Loucy (cell line): ENCODE data around the gene PYGB.

ENCODE experiments used
- H2AFZ ChIP-seq: fragments of 200-600 bp; sonication (generic); 2 replicates; pipeline ENCODE4 v1.6.0; 2016; ENCODE audit warnings: antibody characterized with exemption, mild to moderate bottlenecking, low read length, moderate library complexity
- H3F3A ChIP-seq: fragments of 200-600 bp; 2 replicates; pipeline ENCODE4 v1.6.0; 2016; ENCODE audit warnings: antibody characterized with exemption, low read depth, mild to moderate bottlenecking
- H3K27me3 ChIP-seq: fragments of 200-600 bp; sonication (generic); 2 replicates; pipeline ENCODE4 v1.6.1; 2014; ENCODE audit warnings: low read length, mild to moderate bottlenecking; ENCODE audit not compliant: insufficient read depth, poor library complexity, severe bottlenecking
- H3K36me3 ChIP-seq: fragments of 200-600 bp; sonication (generic); 2 replicates; pipeline ENCODE4 v1.6.1; 2016; ENCODE audit warnings: low read length; ENCODE audit not compliant: insufficient read depth
- H3K4me1 ChIP-seq: fragments of 200-600 bp; sonication (generic); 2 replicates; pipeline ENCODE4 v1.5.1; 2014; ENCODE audit warnings: low read length, mild to moderate bottlenecking; ENCODE audit not compliant: insufficient read depth, poor library complexity, severe bottlenecking
- H3K4me2 ChIP-seq: fragments of 200-600 bp; sonication (generic); 2 replicates; pipeline ENCODE4 v1.6.0; 2014; ENCODE audit warnings: antibody characterized with exemption, low read length, low read depth, mild to moderate bottlenecking; ENCODE audit not compliant: poor library complexity, severe bottlenecking
- H3K4me3 ChIP-seq: fragments of 200-600 bp; sonication (generic); 2 replicates; pipeline ENCODE4 v1.5.1; 2014; ENCODE audit warnings: low read length, mild to moderate bottlenecking, mixed read lengths; ENCODE audit not compliant: poor library complexity, severe bottlenecking
- H3K79me2 ChIP-seq: fragments of 200-600 bp; sonication (generic); 2 replicates; pipeline ENCODE4 v1.6.1; 2014; ENCODE audit warnings: low read length; ENCODE audit not compliant: insufficient read depth
- H3K9ac ChIP-seq: fragments of 200-600 bp; sonication (generic); 2 replicates; pipeline ENCODE4 v1.6.0; 2014; ENCODE audit warnings: mild to moderate bottlenecking, low read depth, low read length, moderate library complexity; ENCODE audit not compliant: poor library complexity, severe bottlenecking
- H3K9me2 ChIP-seq: fragments of 200-600 bp; sonication (generic); replicated peaks from 2 replicates; pipeline ENCODE4 v1.6.1; 2016; ENCODE audit warnings: low read depth, low read length, mixed read lengths
- H3K9me3 ChIP-seq: fragments of 200-600 bp; sonication (generic); 2 replicates; pipeline ENCODE4 v1.6.1; 2014; ENCODE audit warnings: mild to moderate bottlenecking, antibody characterized with exemption, low read length, low read depth; ENCODE audit not compliant: insufficient read depth
- H4K20me1 ChIP-seq: fragments of 200-600 bp; sonication (generic); 2 replicates; pipeline ENCODE4 v1.6.0; 2014; ENCODE audit warnings: antibody characterized with exemption, low read length, mild to moderate bottlenecking; ENCODE audit not compliant: insufficient read depth, poor library complexity, severe bottlenecking
- CTCF ChIP-seq: fragments of 200-600 bp; sonication (generic); conservative IDR thresholded peaks from 2 replicates; pipeline ENCODE4 v1.5.1; 2014; ENCODE audit warnings: mild to moderate bottlenecking, antibody characterized with exemption, low read length
- EZH2phosphoT487 ChIP-seq: fragments of 200-600 bp; IDR thresholded peaks from 2 replicates; pipeline ENCODE4 v1.6.1; 2018; ENCODE audit warnings: antibody characterized with exemption, mild to moderate bottlenecking, moderate library complexity, borderline replicate concordance

PYGB gene

GRCh38 chr20:25203089-25203488, 44.8 kb upstream of the PYGB start:
- H2AFZ ChIP-seq = no peak overlapping the region
- H4K20me1 ChIP-seq = no peaks in the 10 kb centered on the region
- H3K27me3 ChIP-seq = no peaks in the 10 kb centered on the region
- no peak overlapping the region for H3K4me3 ChIP-seq
- TF ChIP-seq CTCF = no peak
- H3K79me2 ChIP-seq = peaks cover 27% of the 10 kb centered on the region; the same call in 1 of the 2 replicates
- no peaks in the 10 kb centered on the region for H3K9me3 ChIP-seq
- no peaks in the 10 kb centered on the region for H3F3A ChIP-seq
- peaks cover 30% of the 10 kb centered on the region for H3K4me1 ChIP-seq
- H3K4me2 ChIP-seq = no peak overlapping the region
- H3K36me3 ChIP-seq = no peaks in the 10 kb centered on the region
- no peak overlapping the region for H3K9ac ChIP-seq
- no peaks in the 10 kb centered on the region for H3K9me2 ChIP-seq

DNA sequence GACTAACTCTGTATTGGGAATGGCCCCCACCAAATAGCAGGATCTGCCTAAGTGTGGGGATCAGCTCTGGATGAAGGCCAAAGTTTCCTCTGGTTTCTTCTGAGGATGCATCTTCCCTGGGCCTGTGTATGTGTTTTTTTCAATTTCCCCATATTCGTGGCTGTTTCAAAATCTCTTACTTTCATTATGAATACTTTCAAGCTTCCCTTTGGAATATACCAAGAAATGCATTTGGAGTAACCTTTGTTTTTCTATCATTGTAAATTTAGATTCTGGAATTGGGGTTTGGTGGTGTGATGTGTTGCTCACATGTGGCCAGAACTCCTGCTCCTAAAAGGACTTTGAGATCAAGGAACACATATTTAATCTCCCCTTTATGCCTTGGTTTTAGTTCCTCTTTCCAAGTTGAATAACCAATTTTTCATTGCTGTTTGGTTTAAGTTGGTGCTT, 44.0 kb upstream of the PYGB start:
- H3K4me3 ChIP-seq = no peak overlapping the region
- no peaks in the 10 kb centered on the region for H3K27me3 ChIP-seq
- no peaks in the 10 kb centered on the region for H3F3A ChIP-seq
- no peaks in the 10 kb centered on the region for H3K9me3 ChIP-seq
- no peaks in the 10 kb centered on the region for H3K36me3 ChIP-seq
- no peaks in the 10 kb centered on the region for H3K9me2 ChIP-seq
- H3K4me2 ChIP-seq = no peak overlapping the region
- H3K9ac ChIP-seq = no peak overlapping the region
- no peaks in the 10 kb centered on the region for H4K20me1 ChIP-seq
- H3K4me1 ChIP-seq = peaks cover 26% of the 10 kb centered on the region
- TF ChIP-seq CTCF = no peak
- no peak for TF ChIP-seq EZH2phosphoT487
- no peak overlapping the region for H2AFZ ChIP-seq
- H3K79me2 ChIP-seq = peaks cover 25% of the 10 kb centered on the region; the same call in 1 of the 2 replicates

- TF ChIP-seq CTCF (no peak), EZH2phosphoT487 (no peak)
Measured at GRCh38 chr20:25204550-25205276, 43.2 kb upstream of the PYGB start.

More at GRCh38 chr20:25204550-25205276, 43.2 kb upstream of the PYGB start:
- no peaks in the 10 kb centered on the region for H3K27me3 ChIP-seq
- H4K20me1 ChIP-seq = no peaks in the 10 kb centered on the region
- H3K4me3 ChIP-seq = no peak overlapping the region
- no peak overlapping the region for H3K9ac ChIP-seq
- H3K9me3 ChIP-seq = no peaks in the 10 kb centered on the region
- no peak overlapping the region for H2AFZ ChIP-seq
- no peak overlapping the region for H3K4me2 ChIP-seq
- H3K4me1 ChIP-seq = peaks cover 21% of the 10 kb centered on the region
- no peaks in the 10 kb centered on the region for H3F3A ChIP-seq
- H3K9me2 ChIP-seq = no peaks in the 10 kb centered on the region
- peaks cover 18% of the 10 kb centered on the region; the same call in 1 of the 2 replicates for H3K79me2 ChIP-seq
- H3K36me3 ChIP-seq = peaks cover under 1% of the 10 kb centered on the region; the same call in 1 of the 2 replicates
